GM12872 (cell line): ENCODE results near the gene KRTAP10-10.

ENCODE experiments used
- TF ChIP-seq, protein P1 (sequence below): IDR thresholded peaks from 3 replicates; pipeline ENCODE4 v1.5.1; 2011; ENCODE audit warnings: low read depth, mild to moderate bottlenecking, low read length, moderate library complexity; ENCODE audit not compliant: insufficient read depth

The KRTAP10-10 gene

DNA sequence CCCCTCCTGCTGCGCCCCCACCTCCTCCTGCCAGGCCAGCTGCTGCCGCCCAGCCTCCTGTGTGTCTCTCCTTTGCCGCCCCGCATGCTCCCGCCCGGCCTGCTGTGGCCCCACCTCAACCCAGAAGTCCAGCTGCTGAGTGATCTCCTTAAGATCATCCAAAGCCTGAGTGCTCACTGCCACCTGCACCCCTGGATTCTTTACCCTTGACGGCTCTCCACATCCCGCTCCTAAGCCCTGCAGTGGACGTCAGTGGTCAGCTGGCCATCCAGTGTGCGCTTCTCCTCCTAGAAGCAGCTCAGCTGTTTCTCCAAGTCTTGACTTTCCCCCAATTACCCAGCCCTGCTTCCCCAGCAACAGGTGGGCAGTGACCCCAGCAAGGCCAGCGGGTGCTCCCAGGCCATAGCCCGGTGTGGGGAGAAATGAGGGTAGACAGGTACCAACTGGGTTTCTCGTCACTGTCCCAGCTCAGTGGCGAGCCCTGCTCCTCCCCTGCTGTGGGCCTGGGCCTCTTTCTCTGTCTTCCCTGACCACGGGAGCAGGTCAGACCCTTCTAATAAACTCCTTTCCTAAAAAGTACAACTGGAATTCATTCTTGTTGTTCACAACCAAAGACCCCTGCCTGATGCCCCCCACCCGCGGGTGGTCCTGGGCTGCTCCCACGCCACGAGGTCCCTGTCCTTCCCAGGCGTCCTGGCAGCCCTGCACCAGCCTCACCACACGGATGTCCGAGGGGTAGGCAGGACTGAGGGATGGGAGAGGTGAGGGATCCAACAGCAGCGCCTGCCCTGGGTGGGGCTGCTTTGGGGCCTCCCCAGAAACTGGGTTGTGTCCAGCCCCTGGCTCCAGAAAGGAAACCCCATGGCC, 35.3 kb upstream of the KRTAP10-10 start:
- TF ChIP-seq, protein P1, sequence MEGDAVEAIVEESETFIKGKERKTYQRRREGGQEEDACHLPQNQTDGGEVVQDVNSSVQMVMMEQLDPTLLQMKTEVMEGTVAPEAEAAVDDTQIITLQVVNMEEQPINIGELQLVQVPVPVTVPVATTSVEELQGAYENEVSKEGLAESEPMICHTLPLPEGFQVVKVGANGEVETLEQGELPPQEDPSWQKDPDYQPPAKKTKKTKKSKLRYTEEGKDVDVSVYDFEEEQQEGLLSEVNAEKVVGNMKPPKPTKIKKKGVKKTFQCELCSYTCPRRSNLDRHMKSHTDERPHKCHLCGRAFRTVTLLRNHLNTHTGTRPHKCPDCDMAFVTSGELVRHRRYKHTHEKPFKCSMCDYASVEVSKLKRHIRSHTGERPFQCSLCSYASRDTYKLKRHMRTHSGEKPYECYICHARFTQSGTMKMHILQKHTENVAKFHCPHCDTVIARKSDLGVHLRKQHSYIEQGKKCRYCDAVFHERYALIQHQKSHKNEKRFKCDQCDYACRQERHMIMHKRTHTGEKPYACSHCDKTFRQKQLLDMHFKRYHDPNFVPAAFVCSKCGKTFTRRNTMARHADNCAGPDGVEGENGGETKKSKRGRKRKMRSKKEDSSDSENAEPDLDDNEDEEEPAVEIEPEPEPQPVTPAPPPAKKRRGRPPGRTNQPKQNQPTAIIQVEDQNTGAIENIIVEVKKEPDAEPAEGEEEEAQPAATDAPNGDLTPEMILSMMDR: no peak

DNA sequence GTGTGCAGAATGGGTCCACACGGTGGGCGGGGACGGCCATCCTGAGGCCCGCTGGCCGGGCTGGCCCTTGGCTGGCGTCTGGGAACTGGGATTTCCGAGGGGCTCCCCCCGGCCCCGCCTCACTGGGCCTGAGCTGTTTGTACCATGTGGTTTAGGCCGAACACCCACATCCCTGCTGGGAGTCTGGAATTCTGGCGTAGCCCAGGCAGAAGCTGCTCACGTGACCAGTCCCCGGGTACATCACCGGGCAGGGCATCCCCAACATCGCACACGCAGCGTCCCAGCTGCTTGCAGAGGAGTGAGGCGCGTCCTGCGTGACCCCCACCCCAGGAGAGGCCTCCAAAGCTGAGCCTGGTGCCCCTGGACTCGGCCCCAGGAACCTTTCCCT, 34.7 kb upstream of the KRTAP10-10 start:
- TF ChIP-seq, protein P1: no peak

DNA sequence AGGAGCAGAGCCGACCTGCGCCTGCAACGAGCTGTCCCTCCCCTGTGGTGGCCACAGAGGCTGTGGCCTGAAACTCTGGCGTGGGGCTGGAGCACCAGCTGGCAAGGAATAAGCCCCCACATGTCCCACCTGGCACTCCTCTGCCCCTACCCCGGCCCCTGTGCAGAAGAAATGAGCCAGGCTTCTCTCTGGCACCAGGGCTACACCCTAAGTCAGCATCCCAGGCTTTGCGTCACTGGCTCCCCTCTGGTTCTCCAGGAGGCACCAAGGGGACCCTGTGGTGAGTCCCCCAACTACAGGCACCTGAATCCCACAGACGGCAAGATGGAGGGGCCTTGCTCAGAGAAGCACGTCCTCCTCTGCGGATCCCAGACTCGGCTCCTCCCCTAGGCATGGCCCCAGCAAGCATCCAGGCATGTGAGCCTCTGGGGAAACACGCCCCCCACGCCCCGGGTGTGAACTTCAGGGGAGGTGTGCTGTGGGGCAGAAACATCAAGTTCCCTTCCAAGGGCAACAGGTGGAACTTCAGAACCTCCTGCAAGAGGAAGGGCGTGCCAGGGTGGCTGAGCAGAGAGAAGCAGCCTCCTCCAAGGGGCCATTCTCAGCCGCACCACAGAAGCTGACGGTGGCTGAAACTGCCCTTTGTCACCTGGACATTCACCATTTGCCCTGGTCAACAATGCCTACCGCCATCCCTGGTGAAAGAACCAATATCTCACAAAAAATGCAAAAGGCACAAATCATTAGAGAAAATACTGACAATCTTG, 33.9 kb upstream of the KRTAP10-10 start:
- TF ChIP-seq, protein P1: no peak

DNA sequence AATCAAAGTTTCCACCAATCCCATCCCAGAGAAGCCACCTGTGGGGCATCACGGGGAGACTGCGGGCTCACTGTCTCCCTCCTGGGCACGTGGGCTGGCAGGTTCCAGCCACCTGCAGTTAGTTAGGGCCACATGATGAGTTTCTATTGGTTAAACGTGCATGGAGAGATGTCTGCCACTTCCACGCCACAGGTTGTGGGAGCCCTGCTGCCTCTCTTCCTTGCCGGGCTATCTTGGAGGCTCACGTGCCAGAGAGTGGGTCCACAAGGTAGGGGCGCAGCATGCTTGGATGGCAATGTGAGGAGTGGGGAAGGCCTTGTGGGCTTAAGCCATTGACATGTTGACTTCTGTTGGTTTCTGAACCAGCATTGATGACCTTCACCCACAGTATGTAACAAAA, 33.2 kb upstream of the KRTAP10-10 start:
- TF ChIP-seq, protein P1: no peak

DNA sequence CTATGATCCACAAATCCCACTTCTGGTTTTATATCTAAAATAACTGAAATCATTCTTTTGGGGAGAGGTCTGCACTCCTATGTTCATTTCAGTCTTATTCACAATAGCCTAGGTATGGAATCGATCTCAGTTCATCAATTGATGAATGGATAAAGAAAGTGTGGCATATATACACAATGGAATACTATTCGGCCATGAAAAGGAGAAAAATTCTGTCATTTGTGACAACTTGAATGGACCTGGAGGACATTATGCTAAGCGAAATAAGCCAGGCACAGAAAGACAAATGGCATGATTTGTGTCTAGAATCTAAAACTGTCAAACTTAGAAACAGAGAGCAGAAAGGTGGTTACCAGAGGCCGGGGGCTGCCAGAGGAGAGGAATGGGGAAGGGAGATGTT, 30.7 kb upstream of the KRTAP10-10 start:
- TF ChIP-seq, protein P1: no peak

DNA sequence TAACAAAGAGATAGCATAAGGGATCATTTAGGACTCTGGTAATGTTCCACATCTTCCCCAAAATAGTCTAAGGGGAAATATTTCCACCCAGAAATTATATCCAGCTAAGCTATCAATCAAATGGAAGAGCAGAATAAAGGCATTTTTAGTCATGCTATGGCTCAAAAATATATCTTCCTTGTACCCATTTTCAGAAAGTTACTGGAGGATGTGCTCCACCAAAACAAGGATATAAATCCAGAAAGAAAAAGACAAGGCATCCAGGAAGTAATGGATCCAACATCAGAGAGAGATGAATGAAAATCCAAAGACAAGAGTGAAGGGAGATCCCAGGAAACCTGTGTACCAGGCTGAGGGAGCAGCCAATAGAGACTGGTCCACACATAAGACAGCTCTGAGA, 28.0 kb upstream of the KRTAP10-10 start:
- TF ChIP-seq, protein P1: no peak

DNA sequence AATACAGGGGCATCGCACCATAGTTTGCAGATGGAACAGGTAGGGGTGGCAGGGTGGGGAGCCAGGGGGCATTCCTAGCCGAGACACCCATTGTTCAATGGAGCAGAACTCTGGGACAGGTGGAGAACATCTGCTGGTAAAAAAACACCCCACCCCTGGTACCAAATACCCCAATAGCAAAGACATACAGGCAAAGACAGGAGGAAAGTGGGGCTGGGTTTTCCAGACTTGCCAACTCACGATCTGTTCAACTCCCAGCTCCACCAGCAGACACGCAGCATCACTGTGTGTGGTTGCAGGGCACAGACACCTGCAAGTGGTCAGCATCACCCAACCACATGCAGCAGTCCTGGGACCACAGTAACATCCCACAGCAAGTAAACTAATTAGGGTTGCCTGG, 25.6 kb upstream of the KRTAP10-10 start:
- TF ChIP-seq, protein P1: no peak
